HepG2 (cell line): ENCODE measurements around the gene ABCE1. TPM values are rescaled to one million over a fixed set of nuclear protein-coding genes. Genes with fewer than 3 reads are reported as not detected.

Experiments used
- ATAC-seq: fragments of 200-7000 bp; cut with Tn5 transposase; 3 replicates; pipeline ENCODE4 v1.9.1; 2020; ENCODE audit warnings: mild to moderate bottlenecking, moderate library complexity
- BruUV-seq: library from RNA; stranded (reverse); fragments of 400-500 nt; replicated peaks from 2 replicates; lab custom pipeline; 2021; lab: Mats Ljungman, UMichigan
- CTCF ChIA-PET: fragments of 300-600 bp; formaldehyde crosslinking; extraction: SDS; loops from one replicate; lab custom pipeline; 2021; ENCODE audit warnings: low total read pairs, inconsistent platforms, low intra/inter-chr PET ratio; lab: Yijun Ruan, JAX
- POLR2A ChIA-PET: fragments of 350-600 bp; sonication (Branson Sonifier 250); formaldehyde crosslinking; loops from one replicate; lab custom pipeline; 2020; ENCODE audit warnings: antibody characterized with exemption, inconsistent platforms; lab: Yijun Ruan, JAX
- DNase-seq: peaks from one replicate; pipeline ENCODE4 v3.0.0-alpha.2; 2015; ENCODE audit warnings: low spot score
- FAIRE-seq: peaks from 3 replicates; lab custom pipeline; 2011; peaks lifted over from hg19 to GRCh38; lab: Jason Lieb, UNC
- H2AFZ ChIP-seq: one replicate; pipeline ENCODE4 v1.6.1; 2011; ENCODE audit warnings: low read length, inconsistent platforms
- H3K27ac ChIP-seq: fragments of 300-600 bp; 3 replicates; pipeline ENCODE4 v1.8.0; 2011; ENCODE audit warnings: mixed run types, mild to moderate bottlenecking, mixed read lengths, low read length, inconsistent platforms; ENCODE audit not compliant: insufficient read depth; ENCODE audit errors: extremely low read length
- H3K27me3 ChIP-seq, 2 experiments: fragments of 200-600 bp in 1 of 2; 2 replicates in 1 of 2; 3 replicates in 1 of 2; pipeline versions ENCODE4 v1.6.0 to v1.8.0; 2011; ENCODE audit warnings: low read length in 2 of 2, mild to moderate bottlenecking in 2 of 2, moderate library complexity in 2 of 2, inconsistent platforms in 1 of 2; ENCODE audit not compliant: insufficient read depth in 2 of 2, control insufficient read depth in 1 of 2
- H3K36me3 ChIP-seq, 2 experiments: fragments of 200-600 bp in 1 of 2; replicated peaks in 1 of 2; 2 replicates in 1 of 2; 3 replicates in 1 of 2; pipeline versions ENCODE4 v1.5.1 to v1.8.0; 2011; ENCODE audit warnings: low read length in 2 of 2, inconsistent platforms in 1 of 2; ENCODE audit not compliant: insufficient read depth in 2 of 2, control insufficient read depth in 1 of 2
- H3K4me1 ChIP-seq: 2 replicates; pipeline ENCODE4 v1.5.1; 2012; ENCODE audit warnings: low read length, inconsistent platforms; ENCODE audit not compliant: insufficient read depth
- H3K4me2 ChIP-seq: 2 replicates; pipeline ENCODE4 v1.6.0; 2011; ENCODE audit warnings: low read depth, low read length, inconsistent platforms
- H3K4me3 ChIP-seq, 3 experiments: fragments of 200-600 bp in 1 of 3; sonication (generic), shearing (Covaris generic) in 1 of 3; replicated peaks in 1 of 3; 2 replicates each; pipeline ENCODE4 v1.5.1; 2011 to 2016; ENCODE audit warnings: low read length in 3 of 3, inconsistent platforms in 2 of 3, low read depth in 2 of 3, mild to moderate bottlenecking in 2 of 3, control low read depth in 1 of 3, mixed read lengths in 1 of 3; ENCODE audit not compliant: insufficient read depth in 1 of 3
- H3K79me2 ChIP-seq: one replicate; pipeline ENCODE4 v1.6.1; 2011; ENCODE audit warnings: low read length, inconsistent platforms; ENCODE audit not compliant: insufficient read depth
- H3K9ac ChIP-seq: 2 replicates; pipeline ENCODE4 v1.6.0; 2011; ENCODE audit warnings: mild to moderate bottlenecking, low read depth, low read length, inconsistent platforms; ENCODE audit not compliant: insufficient read depth
- H3K9me3 ChIP-seq: 2 replicates; pipeline ENCODE4 v1.5.1; 2012; ENCODE audit warnings: mild to moderate bottlenecking, low read length
- H4K20me1 ChIP-seq: 2 replicates; pipeline ENCODE4 v1.6.0; 2011; ENCODE audit warnings: inconsistent platforms, mild to moderate bottlenecking, low read length, moderate library complexity; ENCODE audit not compliant: insufficient read depth
- ATF7 ChIP-seq, 2 experiments: fragments of 450-650 bp in 1 of 2; sonication (generic) in 1 of 2; formaldehyde crosslinking in 1 of 2; IDR thresholded peaks; 2 replicates each; pipeline versions ENCODE4 v1.4.0 to v1.6.1; 2016 to 2020; ENCODE audit warnings: antibody characterized with exemption in 1 of 2, mild to moderate bottlenecking in 1 of 2, missing genetic modification reagents in 1 of 2
- DR1 ChIP-seq: sonication (generic); formaldehyde crosslinking; IDR thresholded peaks from 2 replicates; pipeline ENCODE4 v1.8.0; 2021; ENCODE audit warnings: mild to moderate bottlenecking, missing genetic modification reagents, inconsistent platforms
- ELF3 ChIP-seq: IDR thresholded peaks from 2 replicates; pipeline ENCODE4 v1.6.1; 2016; ENCODE audit warnings: missing genetic modification reagents, missing compliant biosample characterization
- GLMP ChIP-seq: sonication (generic); formaldehyde crosslinking; IDR thresholded peaks from 2 replicates; pipeline ENCODE4 v1.9.0; 2021; ENCODE audit warnings: missing genetic modification reagents, mild to moderate bottlenecking, borderline replicate concordance
- HMGA1 ChIP-seq: sonication (generic); formaldehyde crosslinking; conservative IDR thresholded peaks from 2 replicates; pipeline ENCODE4 v1.4.0; 2020; ENCODE audit warnings: missing genetic modification reagents
- HNF4A ChIP-seq: sonication (generic); formaldehyde crosslinking; IDR thresholded peaks from 2 replicates; pipeline ENCODE4 v1.4.0; 2020; ENCODE audit warnings: missing genetic modification reagents
- IKZF4 ChIP-seq: sonication (generic); formaldehyde crosslinking; IDR thresholded peaks from 2 replicates; pipeline ENCODE4 v1.5.1; 2020; ENCODE audit warnings: borderline replicate concordance, mild to moderate bottlenecking, low read depth, missing genetic modification reagents; ENCODE audit errors: not compliant biosample characterization
- MAZ ChIP-seq, 2 experiments: sonication (generic) in 1 of 2; formaldehyde crosslinking in 1 of 2; IDR thresholded peaks; 2 replicates each; pipeline versions ENCODE4 v1.5.0 to v1.6.1; 2012 to 2020; ENCODE audit warnings: low read depth in 2 of 2, mild to moderate bottlenecking in 2 of 2, borderline replicate concordance in 1 of 2, improper control_type of control experiment in 1 of 2, low read length in 1 of 2, missing genetic modification reagents in 1 of 2, moderate library complexity in 1 of 2
- NFE2 ChIP-seq: sonication (generic); formaldehyde crosslinking; IDR thresholded peaks from 2 replicates; pipeline ENCODE4 v1.4.0; 2020; ENCODE audit warnings: missing genetic modification reagents
- NFRKB ChIP-seq: fragments of 450-650 bp; IDR thresholded peaks from 2 replicates; pipeline ENCODE4 v1.6.1; 2017
- PITX1 ChIP-seq: sonication (generic); formaldehyde crosslinking; IDR thresholded peaks from 2 replicates; pipeline ENCODE4 v1.5.1; 2020; ENCODE audit warnings: mild to moderate bottlenecking, missing genetic modification reagents
- POGZ ChIP-seq: sonication (generic); formaldehyde crosslinking; IDR thresholded peaks from 2 replicates; pipeline ENCODE4 v1.4.0; 2020; ENCODE audit warnings: mild to moderate bottlenecking, missing genetic modification reagents
- RBAK ChIP-seq: sonication (generic); formaldehyde crosslinking; IDR thresholded peaks from 2 replicates; pipeline ENCODE4 v1.5.1; 2020; ENCODE audit warnings: mild to moderate bottlenecking, missing genetic modification reagents
- ZFX ChIP-seq: sonication (generic); formaldehyde crosslinking; IDR thresholded peaks from 2 replicates; pipeline ENCODE4 v1.4.0; 2020; ENCODE audit warnings: mild to moderate bottlenecking, low read depth, missing genetic modification reagents, moderate library complexity
- ZKSCAN1 ChIP-seq: fragments of 150-350 bp; IDR thresholded peaks from 2 replicates; pipeline ENCODE4 v1.6.1; 2014; ENCODE audit warnings: low read length
- ZNF562 ChIP-seq: sonication (generic); formaldehyde crosslinking; IDR thresholded peaks from 2 replicates; pipeline ENCODE4 v1.8.0; 2022; ENCODE audit warnings: missing genetic modification reagents, borderline replicate concordance
- ZNF644 ChIP-seq: IDR thresholded peaks from 2 replicates; pipeline ENCODE4 v1.6.1; 2016; ENCODE audit warnings: low read depth
- ZNF773 ChIP-seq: sonication (generic); formaldehyde crosslinking; IDR thresholded peaks from 2 replicates; pipeline ENCODE4 v1.4.0; 2020; ENCODE audit warnings: missing genetic modification reagents, borderline replicate concordance
- ZNF782 ChIP-seq: sonication (generic); formaldehyde crosslinking; IDR thresholded peaks from 2 replicates; pipeline ENCODE4 v1.4.0; 2020; ENCODE audit warnings: missing genetic modification reagents, mild to moderate bottlenecking, borderline replicate concordance
- WGBS: methylation state at CpG from one replicate; pipeline ENCODE4 v1.1.6; 2017; ENCODE audit warnings: low lambda C conversion rate; 5-methylcytosine and 5-hydroxymethylcytosine counted together
- in situ Hi-C: cut with HindIII; loops from 2 replicates; pipeline ENCODE4 v1.10.0; 2017; ENCODE audit warnings: low pct_unique_long_range_greater_than_20kb; ENCODE audit not compliant: extremely low pct_ligation_motif_present
- intact Hi-C: fragments of 100-400 bp; cut with micrococcal nuclease; formaldehyde crosslinking; loops from one replicate; pipeline ENCODE4 v1.10.0; 2022; ENCODE audit not compliant: unreplicated experiment
- polyA plus RNA-seq, 8 experiments: library from polyadenylated mRNA; depleted of rRNA in 3 of 8; stranded (reverse) in 7 of 8; unstranded in 1 of 8; fragments of >200 nt; fragmentation: Illumina TruSeq in 4 of 8; extraction: Trizol in 4 of 8; gene quantifications; 2 replicates each; pipeline versions ENCODE4 v1.2.1 to v1.2.3, GENCODE V29; 2011 to 2016; ENCODE audit warnings: low read depth in 4 of 8, missing spikeins in 1 of 8, mixed read lengths in 1 of 8; ENCODE audit not compliant: insufficient read depth in 1 of 8
- total RNA-seq, 5 experiments: library from RNA; depleted of rRNA; stranded (reverse); fragments of >200 nt; fragmentation: Illumina TruSeq; extraction: Trizol; gene quantifications; 2 replicates each; pipeline ENCODE4 v1.2.3, GENCODE V29; 2016; ENCODE audit warnings: low read depth in 1 of 5

ABCE1 gene
- total and polyA plus RNA-seq, 2 of the 13 experiments (the other 11 are each of a cell fraction or from before 2014, with no cell fraction given) = 50.8 to 139 TPM

GRCh38 chr4:145049241-145049640 is 48.9 kb upstream of the ABCE1 start:
- no TSS peak for BruUV-seq
- H3K9me3 ChIP-seq = no peaks in the 10 kb centered on the region
- intact Hi-C loops = no loop called here
- H3K27me3 ChIP-seq = no peaks in the 10 kb centered on the region
- DNase-seq (no peak), FAIRE-seq (no peak)
- POLR2A ChIA-PET = no interaction called here
- H3K4me1 ChIP-seq = no peaks in the 10 kb centered on the region
- H3K4me3 ChIP-seq = no peak overlapping the region
- TF ChIP-seq ATF7 (IDR thresholded peaks at IDR 0.05) (peak; percentile 33; the same call in 1 of the 2 replicates), ATF7 (CRISPR knock-in tag; IDR thresholded peaks at IDR 0.05) (no peak), ZNF644 (CRISPR knock-in tag) (no peak)
- TF ChIP-seq, all 625 proteins: peak for 1
- WGBS = 100% methylated on average over 1 of the region's 1 CpG
- H3K79me2 ChIP-seq = no peaks in the 10 kb centered on the region
- in situ Hi-C loops = no loop called here
- H2AFZ ChIP-seq = no peak overlapping the region
- CTCF ChIA-PET = no interaction called here
- no peak overlapping the region for H3K27ac ChIP-seq
- no peak overlapping the region for H3K4me2 ChIP-seq
- H4K20me1 ChIP-seq = no peaks in the 10 kb centered on the region
- H3K36me3 ChIP-seq = peaks cover 0 to 10% of the 10 kb centered on the region in 2 experiments; a peak in 2 of 5 replicates
- H3K9ac ChIP-seq = no peak overlapping the region
- ATAC-seq = no peak

DNA sequence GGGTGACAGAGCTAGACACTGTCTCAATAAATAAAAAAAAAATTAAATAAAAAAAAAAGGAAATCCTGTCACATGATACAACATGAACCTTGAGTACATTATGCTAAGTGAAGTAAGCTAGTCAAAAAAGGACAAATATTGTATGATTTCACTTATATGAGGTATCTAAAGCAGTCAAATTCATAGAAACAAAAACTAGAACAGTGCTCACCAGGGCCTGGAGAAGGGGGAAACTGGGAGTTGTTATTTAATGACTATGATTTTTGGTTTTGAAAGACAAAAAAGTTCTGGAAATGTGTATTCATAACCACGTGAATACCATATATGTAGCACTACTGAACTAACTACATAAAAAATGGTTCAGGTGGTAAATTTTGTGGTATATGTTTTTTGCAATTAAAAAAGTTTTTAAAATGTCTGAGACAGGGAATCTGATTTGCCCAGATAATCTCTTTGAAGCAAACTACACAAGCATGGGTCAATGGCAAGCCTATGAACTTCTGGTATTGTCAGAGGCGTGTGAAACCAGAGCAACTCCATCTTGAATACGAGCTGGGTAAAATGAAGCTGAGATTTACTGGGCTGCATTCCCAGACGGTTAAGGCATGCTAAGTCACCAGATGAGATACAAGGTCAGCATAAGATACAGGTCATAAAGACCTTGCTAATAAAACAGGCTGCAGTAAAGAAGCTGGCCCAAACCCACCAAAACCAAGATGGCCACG is 42.4 kb upstream of the ABCE1 start:
- ATAC-seq = no peak
- Histone ChIP-seq H2AFZ (no peak overlapping the region), H3K4me1 (no peaks in the 10 kb centered on the region), H3K9ac (no peak overlapping the region), H3K36me3 (no peaks in the 10 kb centered on the region), H3K27ac (no peak overlapping the region), H3K9me3 (no peaks in the 10 kb centered on the region), H3K4me2 (no peak overlapping the region), H3K79me2 (peaks cover 3% of the 10 kb centered on the region), H4K20me1 (no peaks in the 10 kb centered on the region), H3K27me3 (no peaks in the 10 kb centered on the region), H3K4me3 (no peak overlapping the region)
- ChIA-PET POLR2A (no interaction called here), CTCF (no interaction called here)
- no peak for DNase-seq
- in situ Hi-C loops = no loop called here
- intact Hi-C loops = no loop called here
- BruUV-seq = no TSS peak
- TF ChIP-seq RBAK (CRISPR knock-in tag) = no peak
- TF ChIP-seq NFRKB = no peak
- TF ChIP-seq IKZF4 (CRISPR knock-in tag) = no peak
- no peak for TF ChIP-seq ELF3 (CRISPR knock-in tag)
- no peak for TF ChIP-seq PITX1 (CRISPR knock-in tag)
- TF ChIP-seq ZNF562 = no peak
- TF ChIP-seq POGZ (CRISPR knock-in tag) = no peak
- no peak for TF ChIP-seq HNF4A (CRISPR knock-in tag)
- TF ChIP-seq HMGA1 (CRISPR knock-in tag) = no peak
- no peak for TF ChIP-seq ZNF782 (CRISPR knock-in tag)
- no peak for TF ChIP-seq ZNF773
- TF ChIP-seq GLMP (CRISPR knock-in tag) = no peak
- TF ChIP-seq MAZ (IDR thresholded peaks at IDR 0.05; ENCODE audit: borderline replicate concordance, low read depth, low read length) = no peak
- TF ChIP-seq MAZ (CRISPR knock-in tag; IDR thresholded peaks at IDR 0.05; ENCODE audit: low read depth) = no peak
- no peak for TF ChIP-seq ZFX (CRISPR knock-in tag)
- no peak for TF ChIP-seq NFE2 (CRISPR knock-in tag)
- TF ChIP-seq DR1 (CRISPR knock-in tag) = no peak
- no peak for TF ChIP-seq ZKSCAN1
- WGBS = 98% methylated on average over 5 of the region's 5 CpGs
- FAIRE-seq = no peak
